ENCODE data around the gene PLD4.
"Not testable (repeated sequence)": the region's sequence is repeated elsewhere in the genome, so short reads cannot be mapped to it uniquely, and the experiment has no call there.

- TF ChIP-seq CTCF (conservative IDR thresholded peaks at IDR 0.05; ENCODE audit: low read depth in 2 of 2); EZH2phosphoT487 (IDR thresholded peaks at IDR 0.05; ENCODE audit: unreplicated experiment); REST (IDR thresholded peaks at IDR 0.05; ENCODE audit: unreplicated experiment); EZH2 (IDR thresholded peaks at IDR 0.05; ENCODE audit: low read depth, unreplicated experiment); POLR2AphosphoS5 (IDR thresholded peaks at IDR 0.05; ENCODE audit: low read depth); NANOG (IDR thresholded peaks at IDR 0.05; ENCODE audit: borderline replicate concordance); ETS1 (IDR thresholded peaks at IDR 0.05); JUNB (IDR thresholded peaks at IDR 0.05; ENCODE audit: unreplicated experiment); CREB1 (CRISPR knock-in tag; IDR thresholded peaks at IDR 0.05; ENCODE audit: low read depth): not testable (repeated sequence)
These were observed 21.6 kb downstream of the PLD4 start for GRCh38 chr14:104945986-104946965.
